ENCODE results near the gene MLPH.

The MLPH gene

GRCh38 chr2:237470914-237471313, 16.1 kb upstream of the MLPH start:
- WGBS, 2 experiments = 87 to 88% methylated on average over 7 of the region's 7 CpGs
- H3K27me3 ChIP-seq (ENCODE audit: control insufficient read depth, insufficient read depth, low read length, poor library complexity, severe bottlenecking) = peaks cover 4% of the 10 kb centered on the region

GRCh38 chr2:237471438-237472186, 15.4 kb upstream of the MLPH start:
- Histone ChIP-seq H3K9me3 (ENCODE audit: control insufficient read depth, low read length) (no peaks in the 10 kb centered on the region), H3K27me3 (ENCODE audit: control insufficient read depth, insufficient read depth, low read length, poor library complexity, severe bottlenecking) (peaks cover 11% of the 10 kb centered on the region), H3K27ac (ENCODE audit: insufficient read depth, low read depth, low read length, poor library complexity, severe bottlenecking) (no peak overlapping the region), H3K4me1 (ENCODE audit: control insufficient read depth, insufficient read depth, low read length) (peaks cover 4% of the 10 kb centered on the region), H3K36me3 (ENCODE audit: control insufficient read depth, insufficient read depth, low read length) (no peaks in the 10 kb centered on the region), H3K4me3 (ENCODE audit: insufficient read depth, low read depth, low read length) (no peak overlapping the region)
- 51 to 54% methylated on average over 14 of the region's 14 CpGs for WGBS, 2 experiments

More at GRCh38 chr2:237470914-237471313, 16.1 kb upstream of the MLPH start:
- Histone ChIP-seq H3K9me3 (ENCODE audit: control insufficient read depth, low read length) (no peaks in the 10 kb centered on the region), H3K4me1 (ENCODE audit: control insufficient read depth, insufficient read depth, low read length) (peaks cover 4% of the 10 kb centered on the region), H3K27ac (ENCODE audit: insufficient read depth, low read depth, low read length, poor library complexity, severe bottlenecking) (no peak overlapping the region), H3K36me3 (ENCODE audit: control insufficient read depth, insufficient read depth, low read length) (no peaks in the 10 kb centered on the region), H3K4me3 (ENCODE audit: insufficient read depth, low read depth, low read length) (no peak overlapping the region)

- H3K9me3 ChIP-seq (ENCODE audit: control insufficient read depth, low read length) = no peaks in the 10 kb centered on the region
- no peak overlapping the region for H3K4me3 ChIP-seq (ENCODE audit: insufficient read depth, low read depth, low read length)
- H3K27ac ChIP-seq (ENCODE audit: insufficient read depth, low read depth, low read length, poor library complexity, severe bottlenecking) = no peak overlapping the region
- H3K36me3 ChIP-seq (ENCODE audit: control insufficient read depth, insufficient read depth, low read length) = no peaks in the 10 kb centered on the region
- peaks cover 4% of the 10 kb centered on the region for H3K4me1 ChIP-seq (ENCODE audit: control insufficient read depth, insufficient read depth, low read length)
- peaks cover 18% of the 10 kb centered on the region for H3K27me3 ChIP-seq (ENCODE audit: control insufficient read depth, insufficient read depth, low read length, poor library complexity, severe bottlenecking)
- 93% methylated on average over 8 of the region's 8 CpGs for WGBS, 2 experiments
Observed at GRCh38 chr2:237472187-237472712, 14.8 kb upstream of the MLPH start.

GRCh38 chr2:237472909-237473877, 13.9 kb upstream of the MLPH start:
- peaks cover 4% of the 10 kb centered on the region for H3K4me1 ChIP-seq (ENCODE audit: control insufficient read depth, insufficient read depth, low read length)
- no peak overlapping the region for H3K4me3 ChIP-seq (ENCODE audit: insufficient read depth, low read depth, low read length)
- 92 to 93% methylated on average over 27 of the region's 27 CpGs for WGBS, 2 experiments
- H3K27me3 ChIP-seq (ENCODE audit: control insufficient read depth, insufficient read depth, low read length, poor library complexity, severe bottlenecking) = peaks cover 27% of the 10 kb centered on the region
- no peaks in the 10 kb centered on the region for H3K9me3 ChIP-seq (ENCODE audit: control insufficient read depth, low read length)
- H3K36me3 ChIP-seq (ENCODE audit: control insufficient read depth, insufficient read depth, low read length) = no peaks in the 10 kb centered on the region
- H3K27ac ChIP-seq (ENCODE audit: insufficient read depth, low read depth, low read length, poor library complexity, severe bottlenecking) = no peak overlapping the region

GRCh38 chr2:237473878-237474441, 13.1 kb upstream of the MLPH start:
- H3K27ac ChIP-seq (ENCODE audit: insufficient read depth, low read depth, low read length, poor library complexity, severe bottlenecking) = no peak overlapping the region
- WGBS, 2 experiments = 90 to 92% methylated on average over 11 of the region's 11 CpGs
- no peak overlapping the region for H3K4me3 ChIP-seq (ENCODE audit: insufficient read depth, low read depth, low read length)
- H3K36me3 ChIP-seq (ENCODE audit: control insufficient read depth, insufficient read depth, low read length) = no peaks in the 10 kb centered on the region
- no peaks in the 10 kb centered on the region for H3K9me3 ChIP-seq (ENCODE audit: control insufficient read depth, low read length)
- H3K4me1 ChIP-seq (ENCODE audit: control insufficient read depth, insufficient read depth, low read length) = peaks cover 4% of the 10 kb centered on the region
- H3K27me3 ChIP-seq (ENCODE audit: control insufficient read depth, insufficient read depth, low read length, poor library complexity, severe bottlenecking) = peaks cover 35% of the 10 kb centered on the region

GRCh38 chr2:237474442-237474911, 12.6 kb upstream of the MLPH start:
- no peaks in the 10 kb centered on the region for H3K36me3 ChIP-seq (ENCODE audit: control insufficient read depth, insufficient read depth, low read length)
- H3K27ac ChIP-seq (ENCODE audit: insufficient read depth, low read depth, low read length, poor library complexity, severe bottlenecking) = no peak overlapping the region
- peaks cover 39% of the 10 kb centered on the region for H3K27me3 ChIP-seq (ENCODE audit: control insufficient read depth, insufficient read depth, low read length, poor library complexity, severe bottlenecking)
- H3K4me1 ChIP-seq (ENCODE audit: control insufficient read depth, insufficient read depth, low read length) = peaks cover 4% of the 10 kb centered on the region
- 82 to 83% methylated on average over 8 to 12 of the region's 12 CpGs for WGBS, 2 experiments
- no peaks in the 10 kb centered on the region for H3K9me3 ChIP-seq (ENCODE audit: control insufficient read depth, low read length)
- peak overlapping the region; percentile 71 for H3K4me3 ChIP-seq (ENCODE audit: insufficient read depth, low read depth, low read length)

- Histone ChIP-seq H3K27ac (ENCODE audit: insufficient read depth, low read depth, low read length, poor library complexity, severe bottlenecking) (peak overlapping the region; percentile 39), H3K4me1 (ENCODE audit: control insufficient read depth, insufficient read depth, low read length) (peaks cover 4% of the 10 kb centered on the region), H3K9me3 (ENCODE audit: control insufficient read depth, low read length) (no peaks in the 10 kb centered on the region), H3K36me3 (ENCODE audit: control insufficient read depth, insufficient read depth, low read length) (no peaks in the 10 kb centered on the region), H3K27me3 (ENCODE audit: control insufficient read depth, insufficient read depth, low read length, poor library complexity, severe bottlenecking) (peaks cover 46% of the 10 kb centered on the region), H3K4me3 (ENCODE audit: insufficient read depth, low read depth, low read length) (peak overlapping the region; percentile 71)
- WGBS, 2 experiments = 0 to 1% methylated on average over 79 of the region's 79 CpGs
Observed at GRCh38 chr2:237474931-237475703, 11.9 kb upstream of the MLPH start.

GRCh38 chr2:237475704-237476141, 11.3 kb upstream of the MLPH start:
- Histone ChIP-seq H3K27me3 (ENCODE audit: control insufficient read depth, insufficient read depth, low read length, poor library complexity, severe bottlenecking) (peaks cover 52% of the 10 kb centered on the region), H3K9me3 (ENCODE audit: control insufficient read depth, low read length) (no peaks in the 10 kb centered on the region), H3K27ac (ENCODE audit: insufficient read depth, low read depth, low read length, poor library complexity, severe bottlenecking) (no peak overlapping the region), H3K36me3 (ENCODE audit: control insufficient read depth, insufficient read depth, low read length) (no peaks in the 10 kb centered on the region), H3K4me1 (ENCODE audit: control insufficient read depth, insufficient read depth, low read length) (peaks cover 4% of the 10 kb centered on the region), H3K4me3 (ENCODE audit: insufficient read depth, low read depth, low read length) (peak overlapping the region; percentile 71)
- WGBS, 2 experiments = 37 to 39% methylated on average over 17 of the region's 17 CpGs

GRCh38 chr2:237478095-237478494, 9.0 kb upstream of the MLPH start:
- H3K36me3 ChIP-seq (ENCODE audit: control insufficient read depth, insufficient read depth, low read length) = no peaks in the 10 kb centered on the region
- 83 to 89% methylated on average over 2 of the region's 2 CpGs for WGBS, 2 experiments
- H3K4me1 ChIP-seq (ENCODE audit: control insufficient read depth, insufficient read depth, low read length) = peaks cover 4% of the 10 kb centered on the region
- no peaks in the 10 kb centered on the region for H3K9me3 ChIP-seq (ENCODE audit: control insufficient read depth, low read length)
- H3K27me3 ChIP-seq (ENCODE audit: control insufficient read depth, insufficient read depth, low read length, poor library complexity, severe bottlenecking) = peaks cover 68% of the 10 kb centered on the region
- H3K4me3 ChIP-seq (ENCODE audit: insufficient read depth, low read depth, low read length) = no peak overlapping the region
- no peak overlapping the region for H3K27ac ChIP-seq (ENCODE audit: insufficient read depth, low read depth, low read length, poor library complexity, severe bottlenecking)

Measured in ectodermal cell (in vitro differentiated cells).